HL-60/S4 treated with phorbol 12-myristate 13-acetate at 8.2 ng/mL for 4 days and 3 days (cell line): ENCODE results near the gene PRKCA.
"Not testable (repeated sequence)": the region's sequence is repeated elsewhere in the genome, so short reads cannot be mapped to it uniquely, and the experiment has no call there.

ENCODE experiments used
- in situ Hi-C: fragments of 300-500 bp; cut with MboI; formaldehyde crosslinking; loops from 2 replicates; pipeline ENCODE4 v1.15.0; 2022; ENCODE audit warnings: low sequenced_read_pairs

Gene PRKCA

GRCh38 chr17:66458782-66459181 is 156.4 kb downstream of the PRKCA start:
- in situ Hi-C loops: no loop called here

GRCh38 chr17:66459811-66460270 is 157.4 kb downstream of the PRKCA start:
- in situ Hi-C loops: no loop called here

GRCh38 chr17:66460558-66460957 is 158.1 kb downstream of the PRKCA start:
- in situ Hi-C loops: no loop called here

- in situ Hi-C loops: no loop called here
Measured at GRCh38 chr17:66461343-66461995, 159.1 kb downstream of the PRKCA start.

- in situ Hi-C loops: no loop called here
Measured at GRCh38 chr17:66462010-66462409, 159.6 kb downstream of the PRKCA start.

- in situ Hi-C loops: no loop called here
Measured at GRCh38 chr17:66464921-66465320, 162.5 kb downstream of the PRKCA start.

- in situ Hi-C loops: no loop called here
Measured at GRCh38 chr17:66465701-66466100, 163.3 kb downstream of the PRKCA start.

GRCh38 chr17:66466106-66466820 is 163.8 kb downstream of the PRKCA start:
- in situ Hi-C loops: no loop called here

- in situ Hi-C loops: no loop called here
Measured at GRCh38 chr17:66466840-66467367, 164.5 kb downstream of the PRKCA start.

- in situ Hi-C loops: no loop called here
Measured at GRCh38 chr17:66467766-66468165, 165.4 kb downstream of the PRKCA start.

GRCh38 chr17:66468241-66469087 is 166.1 kb downstream of the PRKCA start:
- in situ Hi-C loops: no loop called here

GRCh38 chr17:66469088-66469442 is 166.7 kb downstream of the PRKCA start:
- in situ Hi-C loops: no loop called here

- in situ Hi-C loops: no loop called here
Measured at GRCh38 chr17:66469461-66469860, 167.0 kb downstream of the PRKCA start.

GRCh38 chr17:66469890-66470289 is 167.5 kb downstream of the PRKCA start:
- in situ Hi-C loops: no loop called here

GRCh38 chr17:66472123-66472522 is 169.7 kb downstream of the PRKCA start:
- in situ Hi-C loops: no loop called here

- in situ Hi-C loops: no loop called here
Measured at GRCh38 chr17:66474258-66474657, 171.8 kb downstream of the PRKCA start.

- in situ Hi-C loops: no loop called here
Measured at GRCh38 chr17:66474806-66475497, 172.5 kb downstream of the PRKCA start.

- in situ Hi-C loops: no loop called here
Measured at GRCh38 chr17:66476014-66476413, 173.6 kb downstream of the PRKCA start.

- in situ Hi-C loops: no loop called here
Measured at GRCh38 chr17:66477615-66478283, 175.3 kb downstream of the PRKCA start.

GRCh38 chr17:66479230-66479889 is 176.9 kb downstream of the PRKCA start:
- in situ Hi-C loops: not testable (repeated sequence)
